Measurements from ENCODE around the gene CCNG2.
A peak's percentile ranks its signal among the peaks of the same experiment; 100 is the strongest.

CCNG2 gene

DNA sequence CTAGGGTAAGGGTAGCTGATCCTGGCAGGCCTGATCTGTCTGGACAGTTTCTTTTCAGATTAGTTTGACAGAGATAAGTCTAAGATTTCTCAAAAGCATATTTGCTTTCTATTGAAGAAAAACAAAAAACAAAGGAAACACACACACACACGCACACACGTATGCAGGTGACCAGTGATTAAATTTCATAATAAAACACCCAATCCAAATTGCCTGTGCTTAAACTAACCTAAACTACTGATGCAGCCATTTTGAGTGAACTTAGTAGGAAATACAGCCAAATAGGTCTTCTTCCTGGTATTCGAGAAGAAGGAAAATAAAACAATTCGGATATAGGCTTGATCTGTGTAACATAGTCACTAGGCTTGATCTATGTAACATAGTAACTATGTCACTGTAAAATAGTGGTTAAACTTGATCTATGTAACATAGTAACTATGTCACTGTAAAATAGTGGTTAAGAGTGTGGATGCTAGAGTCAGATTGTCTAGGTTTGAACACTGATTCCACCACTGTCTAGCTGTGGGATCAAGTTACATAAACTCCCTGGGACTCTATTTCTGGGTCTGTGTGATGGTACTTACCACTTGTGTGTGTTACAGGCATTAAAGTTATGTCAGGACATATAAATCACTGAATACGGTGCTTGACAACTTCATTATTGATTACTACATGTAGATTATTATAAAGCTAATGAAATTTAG lies 9.8 kb upstream of the CCNG2 start:
- DNase-seq (ENCODE audit: insufficient read length, low spot score) (no peak), FAIRE-seq (peak; percentile 82)
- TF ChIP-seq CTCF (IDR thresholded peaks at IDR 0.05; ENCODE audit: insufficient read depth, missing control alignments) = no peak

GRCh38 chr4:77148078-77148477 lies 8.9 kb upstream of the CCNG2 start:
- DNase-seq (ENCODE audit: insufficient read length, low spot score) (no peak), FAIRE-seq (no peak)

GRCh38 chr4:77149789-77150188 lies 7.2 kb upstream of the CCNG2 start:
- TF ChIP-seq CTCF (IDR thresholded peaks at IDR 0.05; ENCODE audit: insufficient read depth, missing control alignments) = no peak
- DNase-seq (ENCODE audit: insufficient read length, low spot score) (no peak), FAIRE-seq (no peak)

More at GRCh38 chr4:77148078-77148477, 8.9 kb upstream of the CCNG2 start:
- no peak for TF ChIP-seq CTCF (IDR thresholded peaks at IDR 0.05; ENCODE audit: insufficient read depth, missing control alignments)

DNA sequence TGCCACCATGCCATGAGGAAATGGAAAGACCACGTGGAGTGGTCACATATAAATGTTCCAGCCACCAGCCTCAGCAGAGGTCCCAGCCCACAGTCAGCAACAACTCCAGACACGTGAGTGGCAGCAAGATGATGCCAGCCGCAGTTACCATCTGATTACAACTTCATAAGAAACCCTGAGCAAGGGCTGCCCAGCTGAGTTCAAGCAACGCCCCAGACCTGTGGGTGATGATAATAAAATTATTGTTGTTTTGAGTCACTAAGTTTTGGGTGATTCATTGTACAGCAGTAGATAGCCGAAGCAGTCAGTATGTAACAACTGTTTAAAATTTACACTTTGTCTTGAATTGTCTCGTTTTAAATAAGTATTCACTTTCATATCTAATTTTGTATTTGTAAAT lies 5.8 kb upstream of the CCNG2 start:
- no peak for FAIRE-seq
- TF ChIP-seq CTCF (IDR thresholded peaks at IDR 0.05; ENCODE audit: insufficient read depth, missing control alignments) = no peak

DNA sequence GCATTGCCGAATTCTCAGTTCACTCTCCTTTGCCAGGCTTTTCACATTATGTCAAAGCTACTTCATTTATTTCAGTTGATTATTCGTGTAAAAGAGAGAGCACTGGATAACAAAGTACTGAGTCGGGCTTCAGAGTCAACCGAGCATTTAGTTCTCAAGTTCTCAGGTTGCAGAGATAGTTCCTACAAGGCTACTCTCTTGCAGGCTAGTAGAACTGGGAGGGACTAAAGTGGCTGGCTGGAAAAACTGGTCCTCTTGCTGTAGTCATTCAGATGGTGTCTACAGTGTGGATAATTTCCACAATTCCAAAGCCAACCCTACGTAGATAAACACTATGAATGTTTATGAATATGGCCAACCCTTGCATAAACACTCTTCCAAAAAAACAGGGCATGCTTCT lies 4.6 kb upstream of the CCNG2 start:
- no peak for DNase-seq (ENCODE audit: insufficient read length, low spot score)
- no peak for FAIRE-seq
- no peak for TF ChIP-seq CTCF (IDR thresholded peaks at IDR 0.05; ENCODE audit: insufficient read depth, missing control alignments)

More for the DNA sequence above, 5.8 kb upstream of the CCNG2 start:
- DNase-seq (ENCODE audit: insufficient read length, low spot score) = no peak

- FAIRE-seq (no peak), DNase-seq (ENCODE audit: insufficient read length, low spot score) (no peak)
- TF ChIP-seq CTCF (IDR thresholded peaks at IDR 0.05; ENCODE audit: insufficient read depth, missing control alignments) = no peak
Observed at GRCh38 chr4:77153006-77153405, 4.0 kb upstream of the CCNG2 start.

DNA sequence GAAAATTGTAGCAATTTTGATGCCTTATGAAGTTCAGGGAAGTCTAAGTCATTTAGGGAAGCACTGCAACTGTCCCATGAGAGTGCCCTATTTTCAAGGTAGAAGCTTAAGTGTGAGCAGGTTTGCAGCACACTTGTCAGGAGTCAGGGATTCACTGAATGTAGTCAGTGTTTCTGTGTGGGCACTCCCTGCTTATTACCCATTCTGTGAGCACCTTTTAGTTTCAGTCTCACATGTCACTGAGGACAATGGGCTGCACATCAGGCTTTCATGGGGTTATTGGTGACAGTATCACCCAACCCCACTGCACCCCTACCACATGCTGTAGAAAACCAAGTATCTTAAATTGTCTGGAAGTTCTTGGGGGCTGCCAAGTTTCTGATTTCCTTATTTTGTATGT lies 2.9 kb upstream of the CCNG2 start:
- DNase-seq (ENCODE audit: insufficient read length, low spot score) = no peak
- FAIRE-seq = no peak
- TF ChIP-seq CTCF (IDR thresholded peaks at IDR 0.05; ENCODE audit: insufficient read depth, missing control alignments) = no peak

All from D721Med (cell line).